ENCODE measurements around the gene POLR2C. TPM values are rescaled to one million over a fixed set of nuclear protein-coding genes. Genes with fewer than 3 reads are reported as not detected.
A peak's percentile ranks its signal among the peaks of the same experiment; 100 is the strongest.

Gene POLR2C
- total and polyA plus RNA-seq, 2 experiments from 2014 or later = 40.0 to 163 TPM

DNA sequence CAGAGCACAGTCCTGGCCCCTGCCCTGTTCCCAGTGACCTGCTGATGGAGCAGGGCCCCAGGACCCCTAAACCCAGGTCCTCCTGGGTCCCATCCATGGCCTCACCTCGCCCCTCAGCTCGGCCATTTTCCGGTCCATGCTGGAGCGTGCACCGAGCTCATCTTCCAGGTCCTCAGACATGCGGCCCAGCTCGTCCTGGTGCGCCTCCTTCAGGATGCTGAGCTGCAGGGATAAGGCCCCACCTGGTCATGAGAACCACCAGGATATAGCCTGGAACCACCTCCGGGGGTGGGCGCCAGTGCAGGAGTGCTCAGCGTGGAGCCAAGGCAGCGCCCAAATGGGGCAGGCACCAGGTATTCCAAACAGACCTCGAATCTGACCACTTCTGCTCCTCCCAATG is 56.0 kb downstream of the POLR2C start:
- H3K27ac ChIP-seq = no peak overlapping the region
- no peak overlapping the region for H3K4me2 ChIP-seq (ENCODE audit: unreplicated experiment)
- no peaks in the 10 kb centered on the region for H3F3A ChIP-seq (ENCODE audit: insufficient read depth)
- WGBS, 2 experiments (ENCODE audit: low coverage in 1 of 2, low lambda C conversion rate in 2 of 2, missing lambda C conversion rate in 2 of 2) = 97 to 98% methylated on average over 13 of the region's 13 CpGs
- no peaks in the 10 kb centered on the region for H3K4me1 ChIP-seq (ENCODE audit: insufficient read depth)
- no peaks in the 10 kb centered on the region for H3K36me3 ChIP-seq (ENCODE audit: low read depth)
- no peak overlapping the region for H3K4me3 ChIP-seq
- H3K79me2 ChIP-seq (ENCODE audit: insufficient read depth) = no peaks in the 10 kb centered on the region
- TF ChIP-seq EZH2phosphoT487 (IDR thresholded peaks at IDR 0.05; ENCODE audit: insufficient read depth, low read depth) (no peak), EZH2 (IDR thresholded peaks at IDR 0.05; ENCODE audit: insufficient read depth, poor library complexity, severe bottlenecking) (no peak)
- H4K20me1 ChIP-seq (ENCODE audit: insufficient read depth) = no peaks in the 10 kb centered on the region
- H2AFZ ChIP-seq = no peak overlapping the region
- H3K27me3 ChIP-seq (replicated peaks; ENCODE audit: insufficient read depth) = no peaks in the 10 kb centered on the region
- H3K9me2 ChIP-seq (ENCODE audit: insufficient read depth) = no peaks in the 10 kb centered on the region
- H3K9me3 ChIP-seq (ENCODE audit: low read depth) = no peaks in the 10 kb centered on the region
- DNase-seq = no peak
- in situ Hi-C loops (cut with MboI) = loop anchor here (10.0 kb wide), 1 partner anchor 214 kb away; no protein-coding TSS in a partner anchor
- no peak overlapping the region for H3K9ac ChIP-seq

DNA sequence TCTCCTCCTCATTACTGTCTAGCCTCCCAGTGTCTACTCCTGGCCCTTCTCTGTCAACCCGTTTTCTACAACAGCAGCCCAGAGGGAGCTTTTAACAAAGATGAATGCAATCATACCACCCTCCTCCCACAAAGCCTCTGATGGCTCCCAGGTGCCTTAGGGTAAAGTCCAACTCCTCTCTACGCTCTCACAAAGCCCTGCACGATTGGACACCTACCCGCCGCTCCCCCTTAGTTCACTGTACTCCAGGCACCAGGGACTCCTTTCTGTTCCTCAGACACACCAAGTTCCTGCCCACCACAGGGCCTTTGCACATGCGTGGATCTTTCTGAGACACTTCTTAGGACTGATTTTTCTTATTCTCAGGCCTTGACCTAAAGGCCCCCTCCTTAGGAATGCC is 56.4 kb downstream of the POLR2C start:
- H2AFZ ChIP-seq = no peak overlapping the region
- H3K4me1 ChIP-seq (ENCODE audit: insufficient read depth) = no peaks in the 10 kb centered on the region
- no peak overlapping the region for H3K4me3 ChIP-seq
- H3K27ac ChIP-seq = no peak overlapping the region
- H3K4me2 ChIP-seq (ENCODE audit: unreplicated experiment) = no peak overlapping the region
- no peaks in the 10 kb centered on the region for H3F3A ChIP-seq (ENCODE audit: insufficient read depth)
- TF ChIP-seq EZH2phosphoT487 (IDR thresholded peaks at IDR 0.05; ENCODE audit: insufficient read depth, low read depth) = no peak
- no peak for TF ChIP-seq EZH2 (IDR thresholded peaks at IDR 0.05; ENCODE audit: insufficient read depth, poor library complexity, severe bottlenecking)
- H3K36me3 ChIP-seq (ENCODE audit: low read depth) = no peaks in the 10 kb centered on the region
- WGBS, 2 experiments (ENCODE audit: low coverage in 1 of 2, low lambda C conversion rate in 2 of 2, missing lambda C conversion rate in 2 of 2) = 90 to 92% methylated on average over 6 of the region's 6 CpGs
- H3K9ac ChIP-seq = no peak overlapping the region
- DNase-seq = no peak
- in situ Hi-C loops (cut with MboI) = loop anchor here (10.0 kb wide), 1 partner anchor 214 kb away; no protein-coding TSS in a partner anchor
- no peaks in the 10 kb centered on the region for H3K9me3 ChIP-seq (ENCODE audit: low read depth)
- H4K20me1 ChIP-seq (ENCODE audit: insufficient read depth) = no peaks in the 10 kb centered on the region
- H3K27me3 ChIP-seq (replicated peaks; ENCODE audit: insufficient read depth) = no peaks in the 10 kb centered on the region
- no peaks in the 10 kb centered on the region for H3K9me2 ChIP-seq (ENCODE audit: insufficient read depth)
- no peaks in the 10 kb centered on the region for H3K79me2 ChIP-seq (ENCODE audit: insufficient read depth)

DNA sequence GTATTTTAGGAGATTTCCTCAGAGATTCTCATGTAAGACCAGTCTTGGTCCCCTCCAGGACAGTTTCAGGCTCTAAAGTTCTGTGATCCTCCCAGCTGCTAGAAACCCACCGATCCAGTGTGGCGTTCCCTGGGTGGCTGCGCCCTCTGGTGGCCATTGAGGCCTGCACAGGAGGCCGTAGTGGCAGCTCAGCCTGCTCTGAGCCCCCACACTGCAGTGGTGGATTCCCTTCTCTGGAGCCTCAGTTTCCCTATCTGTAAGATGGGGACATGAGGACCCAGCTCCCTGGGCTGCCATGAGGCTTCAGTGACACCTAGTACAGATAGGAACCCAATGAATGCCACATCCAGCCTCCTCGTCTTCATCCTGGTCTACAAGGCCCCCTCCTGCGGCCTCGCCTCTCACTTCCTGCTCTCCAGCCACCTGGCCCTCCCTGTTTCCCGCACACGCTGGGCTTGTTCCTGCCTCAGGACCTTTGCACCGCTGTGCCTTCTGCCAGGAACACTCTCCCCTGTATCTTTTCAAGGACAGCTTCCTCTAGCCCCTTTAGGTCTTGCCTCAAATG is 57.4 kb downstream of the POLR2C start:
- H2AFZ ChIP-seq = no peak overlapping the region
- 34 to 35% methylated on average over 10 of the region's 10 CpGs for WGBS, 2 experiments (ENCODE audit: low coverage in 1 of 2, low lambda C conversion rate in 2 of 2, missing lambda C conversion rate in 2 of 2)
- in situ Hi-C loops (cut with MboI) = loop anchor here (10.0 kb wide), 1 partner anchor 215 kb away; no protein-coding TSS in a partner anchor

More for the DNA sequence above, 57.4 kb downstream of the POLR2C start:
- no peaks in the 10 kb centered on the region for H3K9me3 ChIP-seq (ENCODE audit: low read depth)
- DNase-seq = peak; percentile 73
- H3K27ac ChIP-seq = no peak overlapping the region
- no peak overlapping the region for H3K9ac ChIP-seq
- H3K27me3 ChIP-seq (replicated peaks; ENCODE audit: insufficient read depth) = no peaks in the 10 kb centered on the region
- H3K79me2 ChIP-seq (ENCODE audit: insufficient read depth) = no peaks in the 10 kb centered on the region
- H4K20me1 ChIP-seq (ENCODE audit: insufficient read depth) = no peaks in the 10 kb centered on the region
- H3K36me3 ChIP-seq (ENCODE audit: low read depth) = no peaks in the 10 kb centered on the region
- no peaks in the 10 kb centered on the region for H3F3A ChIP-seq (ENCODE audit: insufficient read depth)
- no peaks in the 10 kb centered on the region for H3K9me2 ChIP-seq (ENCODE audit: insufficient read depth)
- H3K4me3 ChIP-seq = no peak overlapping the region
- TF ChIP-seq EZH2 (IDR thresholded peaks at IDR 0.05; ENCODE audit: insufficient read depth, poor library complexity, severe bottlenecking) (no peak), EZH2phosphoT487 (IDR thresholded peaks at IDR 0.05; ENCODE audit: insufficient read depth, low read depth) (no peak)
- H3K4me1 ChIP-seq (ENCODE audit: insufficient read depth) = no peaks in the 10 kb centered on the region
- no peak overlapping the region for H3K4me2 ChIP-seq (ENCODE audit: unreplicated experiment)

Other genes with a start within 250 kb of the POLR2C start
- 116 and 136 TPM in 2 replicates for gene ARL2BP, start 217.4 kb upstream of the POLR2C start, total RNA-seq (2014; rRNA removed; shearing (Covaris generic))
- 111 and 114 TPM in 2 replicates for gene ARL2BP, start 217.4 kb upstream of the POLR2C start, polyA plus RNA-seq (2016; fragmentation: Nextera tagmentation; extraction: Ambion mirVana)
- gene PLLP, start 178.0 kb upstream of the POLR2C start, total RNA-seq (2014; rRNA removed; shearing (Covaris generic)) = not detected in 2 replicates
- 0.44 and 0.46 TPM in 2 replicates for gene PLLP, start 178.0 kb upstream of the POLR2C start, polyA plus RNA-seq (2016; fragmentation: Nextera tagmentation; extraction: Ambion mirVana)
- not detected in 2 replicates for gene CCL22, start 103.9 kb upstream of the POLR2C start, total RNA-seq (2014; rRNA removed; shearing (Covaris generic))
- 0.10 and 0.13 TPM in 2 replicates for gene CCL22, start 103.9 kb upstream of the POLR2C start, polyA plus RNA-seq (2016; fragmentation: Nextera tagmentation; extraction: Ambion mirVana)
- not detected in 2 replicates for gene CX3CL1, start 90.2 kb upstream of the POLR2C start, total RNA-seq (2014; rRNA removed; shearing (Covaris generic))
- not detected in 2 replicates for gene CX3CL1, start 90.2 kb upstream of the POLR2C start, polyA plus RNA-seq (2016; fragmentation: Nextera tagmentation; extraction: Ambion mirVana)
- gene CCL17, start 57.9 kb upstream of the POLR2C start, total RNA-seq (2014; rRNA removed; shearing (Covaris generic)) = not detected in 2 replicates
- gene CCL17, start 57.9 kb upstream of the POLR2C start, polyA plus RNA-seq (2016; fragmentation: Nextera tagmentation; extraction: Ambion mirVana) = not detected in 2 replicates
- 35.7 TPM in 2 replicates for gene CIAPIN1, start 15.3 kb upstream of the POLR2C start, total RNA-seq (2014; rRNA removed; shearing (Covaris generic))
- 45.1 and 55.2 TPM in 2 replicates for gene CIAPIN1, start 15.3 kb upstream of the POLR2C start, polyA plus RNA-seq (2016; fragmentation: Nextera tagmentation; extraction: Ambion mirVana)
- 31.5 and 41.3 TPM in 2 replicates for gene COQ9, start 15.2 kb upstream of the POLR2C start, total RNA-seq (2014; rRNA removed; shearing (Covaris generic))
- 41.4 and 41.8 TPM in 2 replicates for gene COQ9, start 15.2 kb upstream of the POLR2C start, polyA plus RNA-seq (2016; fragmentation: Nextera tagmentation; extraction: Ambion mirVana)
- 51.6 and 60.5 TPM in 2 replicates for gene DOK4, start 23.8 kb downstream of the POLR2C start, total RNA-seq (2014; rRNA removed; shearing (Covaris generic))
- gene DOK4, start 23.8 kb downstream of the POLR2C start, polyA plus RNA-seq (2016; fragmentation: Nextera tagmentation; extraction: Ambion mirVana) = 44.6 and 47.1 TPM in 2 replicates
- gene CCDC102A, start 73.9 kb downstream of the POLR2C start, total RNA-seq (2014; rRNA removed; shearing (Covaris generic)) = 17.7 and 20.6 TPM in 2 replicates
- 3.9 and 4.6 TPM in 2 replicates for gene CCDC102A, start 73.9 kb downstream of the POLR2C start, polyA plus RNA-seq (2016; fragmentation: Nextera tagmentation; extraction: Ambion mirVana)
- gene ADGRG5, start 80.0 kb downstream of the POLR2C start, total RNA-seq (2014; rRNA removed; shearing (Covaris generic)) = not detected in 2 replicates
- gene ADGRG5, start 80.0 kb downstream of the POLR2C start, polyA plus RNA-seq (2016; fragmentation: Nextera tagmentation; extraction: Ambion mirVana) = 0.05 and 0.18 TPM in 2 replicates
- 0.54 and 0.89 TPM in 2 replicates for gene ADGRG1, start 166.0 kb downstream of the POLR2C start, total RNA-seq (2014; rRNA removed; shearing (Covaris generic))
- 0.58 and 1.2 TPM in 2 replicates for gene ADGRG1, start 166.0 kb downstream of the POLR2C start, polyA plus RNA-seq (2016; fragmentation: Nextera tagmentation; extraction: Ambion mirVana)
- not detected in 2 replicates for gene ADGRG3, start 205.6 kb downstream of the POLR2C start, total RNA-seq (2014; rRNA removed; shearing (Covaris generic))
- not detected in 2 replicates for gene ADGRG3, start 205.6 kb downstream of the POLR2C start, polyA plus RNA-seq (2016; fragmentation: Nextera tagmentation; extraction: Ambion mirVana)
- gene DRC7, start 232.1 kb downstream of the POLR2C start, total RNA-seq (2014; rRNA removed; shearing (Covaris generic)) = not detected in 2 replicates
- not detected in 2 replicates for gene DRC7, start 232.1 kb downstream of the POLR2C start, polyA plus RNA-seq (2016; fragmentation: Nextera tagmentation; extraction: Ambion mirVana)

All from GM23248 (cell line).